ENCODE measurements around the gene NAV2.
"Not testable (repeated sequence)": the region's sequence is repeated elsewhere in the genome, so short reads cannot be mapped to it uniquely, and the experiment has no call there.

The NAV2 gene

DNA sequence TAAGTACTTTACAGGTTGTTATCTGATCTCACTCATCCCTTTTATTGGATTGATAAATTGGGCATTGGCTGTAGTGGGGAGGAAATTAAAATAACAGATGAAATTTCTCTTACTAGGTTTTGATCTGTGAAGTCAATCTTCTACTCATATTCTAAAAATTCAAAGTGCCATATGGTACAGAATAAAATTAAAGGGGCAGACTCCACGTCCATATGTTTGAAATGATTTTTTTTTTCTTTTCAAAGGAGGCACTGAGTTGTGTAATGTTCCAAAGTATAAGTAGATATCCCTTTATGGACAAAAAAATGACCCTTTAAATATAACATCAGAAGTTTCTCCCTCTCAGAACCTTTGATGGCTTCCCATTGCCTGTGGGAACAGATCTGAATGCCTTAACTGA lies 240.3 kb downstream of the NAV2 start:
- DNase-seq (ENCODE audit: low spot score), result no peak

DNA sequence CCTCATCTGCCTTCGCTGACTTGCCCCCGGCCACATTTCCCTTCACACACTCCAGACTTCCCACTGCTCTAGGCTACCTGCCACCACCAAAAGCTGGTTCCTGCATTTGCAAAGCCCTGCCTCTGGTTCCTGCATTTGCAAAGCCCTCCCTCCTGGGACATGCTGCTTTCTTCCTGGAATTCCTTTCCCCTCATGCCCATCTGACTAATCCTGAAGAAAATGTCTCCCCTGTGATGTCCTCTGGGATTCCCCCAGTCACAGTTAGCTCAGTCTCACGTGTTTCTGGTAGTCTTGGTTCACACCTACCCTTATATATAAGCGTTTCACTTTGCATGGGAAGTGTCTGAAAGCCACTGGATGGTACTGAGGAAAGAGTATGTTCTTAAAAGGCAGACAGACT lies 240.7 kb downstream of the NAV2 start:
- no peak for DNase-seq (ENCODE audit: low spot score)

DNA sequence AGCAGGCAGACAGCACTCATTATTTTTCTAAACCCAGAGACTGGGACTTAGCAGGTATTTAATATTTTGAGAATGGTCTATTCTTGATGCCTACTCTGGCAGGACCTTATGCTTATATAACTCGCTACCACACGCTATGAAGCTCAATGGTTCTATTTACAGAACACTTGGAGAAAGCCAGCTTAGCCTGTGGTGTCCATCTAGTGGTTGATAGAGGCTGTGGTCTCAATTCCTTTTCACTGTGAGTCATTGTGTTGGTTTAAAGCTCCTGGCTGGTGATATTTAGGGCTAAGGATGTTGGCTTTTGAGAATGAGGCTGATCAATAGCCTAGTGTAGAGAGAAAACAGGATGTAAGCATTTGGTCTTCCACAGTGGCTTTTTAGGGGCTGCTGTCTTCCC lies 241.3 kb downstream of the NAV2 start:
- DNase-seq (ENCODE audit: low spot score), result no peak

DNA sequence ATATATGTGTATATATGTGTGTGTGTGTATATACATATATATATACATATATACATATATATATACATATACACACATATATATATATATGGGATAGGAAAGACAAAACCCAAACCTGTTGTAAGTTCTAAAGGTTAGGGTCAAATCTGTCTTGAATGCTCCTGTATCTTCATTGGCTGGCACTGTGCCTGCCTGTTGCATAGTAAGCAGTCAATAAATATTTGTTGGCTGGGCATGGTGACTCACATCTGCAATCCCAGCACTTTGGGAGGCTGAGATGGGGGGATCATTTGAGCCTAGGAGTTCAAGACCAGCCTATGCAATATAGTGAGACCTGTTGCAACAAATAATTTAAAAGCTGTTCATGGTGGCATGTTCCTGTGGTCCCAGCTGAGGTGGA lies 242.3 kb downstream of the NAV2 start:
- no peak for DNase-seq (ENCODE audit: low spot score)

DNA sequence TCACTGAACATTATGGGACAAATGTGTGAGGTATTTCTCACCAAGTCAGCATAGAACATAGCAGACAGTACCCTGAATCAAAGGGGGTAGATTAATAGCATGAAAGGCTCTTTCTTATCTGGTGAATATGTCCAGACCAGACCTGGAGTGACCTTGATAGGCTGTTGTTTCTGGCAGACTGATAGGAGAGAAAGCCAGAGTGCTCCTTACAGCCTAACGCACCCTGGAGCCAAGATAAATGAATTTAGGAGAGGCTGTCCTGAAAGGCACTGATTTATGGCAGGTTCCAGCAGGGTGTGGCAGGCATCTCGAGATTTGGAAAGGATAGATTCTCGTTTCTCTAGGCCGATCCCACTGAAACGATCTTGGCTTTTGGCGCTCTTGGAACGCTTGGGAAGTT lies 243.0 kb downstream of the NAV2 start:
- DNase-seq (ENCODE audit: low spot score), result no peak

DNA sequence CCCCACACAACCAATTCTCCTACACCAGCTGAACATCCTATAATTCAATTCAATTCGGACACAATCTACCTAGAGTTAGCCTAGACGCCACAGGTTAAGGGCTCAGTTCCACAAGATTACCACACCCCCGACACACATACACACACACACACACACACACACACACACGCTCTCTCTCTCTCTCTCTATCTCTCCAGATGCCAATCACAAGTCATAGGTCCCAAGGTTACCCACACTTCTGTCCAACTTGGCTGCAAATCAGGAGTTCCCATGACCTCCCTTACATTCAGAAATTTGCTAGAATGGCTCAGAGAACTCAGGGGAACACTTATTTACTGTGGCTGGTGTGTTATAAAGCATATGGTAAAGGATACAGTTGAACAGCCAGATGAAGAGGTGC lies 243.6 kb downstream of the NAV2 start:
- DNase-seq (ENCODE audit: low spot score), result no peak

DNA sequence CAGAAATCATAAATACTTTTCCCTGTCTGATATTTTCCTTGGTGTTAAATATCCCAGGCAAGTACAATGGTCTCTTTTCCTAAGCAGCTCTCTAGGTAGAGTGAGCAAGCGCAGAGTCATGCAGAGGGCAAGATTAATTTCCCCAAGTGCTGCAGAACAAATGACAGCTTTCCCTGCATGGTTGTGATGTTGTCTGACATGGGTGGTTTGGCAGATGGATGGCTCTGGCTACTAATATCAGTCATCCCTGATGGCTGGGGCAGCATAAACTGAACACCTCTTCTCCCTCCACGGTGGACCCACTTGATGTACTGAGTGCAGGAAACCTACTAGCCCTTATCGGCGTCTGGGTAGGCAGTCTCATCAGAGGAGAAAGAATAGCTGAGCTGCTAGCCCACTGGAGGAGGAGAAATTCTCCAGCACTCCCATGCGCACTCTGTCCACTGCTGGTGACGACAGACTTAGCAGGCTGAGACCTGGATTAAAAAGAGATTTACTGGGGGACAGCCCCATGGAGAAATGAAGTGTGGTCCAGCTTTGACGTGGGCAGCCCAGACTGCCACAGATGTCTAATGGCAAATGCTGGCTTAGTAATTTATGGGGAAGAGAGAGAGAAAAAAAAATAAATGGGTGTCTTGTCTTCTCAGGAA lies 244.8 kb downstream of the NAV2 start:
- DNase-seq (ENCODE audit: low spot score), result no peak

DNA sequence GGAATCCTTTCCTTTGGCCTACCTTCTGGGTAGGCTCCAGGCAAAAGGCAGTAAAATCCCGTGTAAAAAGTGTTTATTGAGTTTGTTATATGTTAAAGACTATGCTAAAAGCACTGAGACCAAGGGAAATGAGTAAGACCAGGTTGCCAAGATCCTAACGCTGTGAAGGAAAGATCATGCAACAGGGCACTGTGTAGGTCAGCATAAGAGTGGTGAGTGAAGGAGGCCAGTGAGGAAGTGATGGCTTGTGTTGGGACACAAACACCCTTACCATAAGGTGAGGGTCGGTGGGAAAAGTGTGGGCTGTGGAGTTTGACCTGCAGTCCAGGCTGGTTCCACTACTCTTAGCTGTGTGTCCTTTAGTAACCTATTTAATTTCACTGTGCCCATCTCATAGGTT lies 245.6 kb downstream of the NAV2 start:
- no peak for DNase-seq (ENCODE audit: low spot score)

DNA sequence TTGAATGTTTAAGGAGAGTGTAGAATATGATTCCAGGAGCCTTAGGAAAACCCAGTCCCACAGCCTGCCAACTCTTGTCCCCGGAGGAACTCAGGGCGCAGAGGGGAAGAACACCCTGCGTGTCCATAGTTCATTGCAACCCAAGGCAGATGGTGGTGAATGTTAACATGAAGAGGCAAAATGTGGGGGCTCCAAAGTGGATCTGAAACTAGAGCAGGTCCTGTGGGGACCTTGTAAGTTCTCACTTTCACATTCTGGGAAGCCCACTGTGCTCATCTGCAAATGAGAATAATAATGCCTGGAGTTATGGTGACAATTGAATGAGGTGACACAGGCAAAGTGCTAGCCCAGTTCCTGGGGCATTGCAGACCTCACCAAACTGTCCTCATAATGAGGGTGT lies 246.6 kb downstream of the NAV2 start:
- no peak for DNase-seq (ENCODE audit: low spot score)

DNA sequence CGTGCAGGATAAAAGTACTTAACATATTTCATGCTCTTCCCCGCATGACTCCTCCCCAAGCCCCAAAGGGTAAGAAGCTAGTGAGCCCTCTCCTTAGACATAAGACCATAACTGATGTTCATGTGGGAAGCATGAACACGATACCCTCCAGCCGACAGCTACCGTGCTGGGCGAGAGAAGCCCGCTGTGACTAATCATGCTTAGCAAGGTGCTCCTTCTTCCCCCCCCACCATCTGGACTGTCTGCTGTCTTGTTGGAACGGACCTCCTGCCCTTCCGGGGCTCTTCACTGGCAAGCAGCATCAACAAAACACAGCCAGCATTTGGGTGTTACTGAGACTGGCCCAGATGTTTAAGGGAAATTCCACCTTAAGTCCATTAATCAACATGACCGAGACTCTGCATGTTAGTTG lies 247.0 kb downstream of the NAV2 start:
- no peak for DNase-seq (ENCODE audit: low spot score)

DNA sequence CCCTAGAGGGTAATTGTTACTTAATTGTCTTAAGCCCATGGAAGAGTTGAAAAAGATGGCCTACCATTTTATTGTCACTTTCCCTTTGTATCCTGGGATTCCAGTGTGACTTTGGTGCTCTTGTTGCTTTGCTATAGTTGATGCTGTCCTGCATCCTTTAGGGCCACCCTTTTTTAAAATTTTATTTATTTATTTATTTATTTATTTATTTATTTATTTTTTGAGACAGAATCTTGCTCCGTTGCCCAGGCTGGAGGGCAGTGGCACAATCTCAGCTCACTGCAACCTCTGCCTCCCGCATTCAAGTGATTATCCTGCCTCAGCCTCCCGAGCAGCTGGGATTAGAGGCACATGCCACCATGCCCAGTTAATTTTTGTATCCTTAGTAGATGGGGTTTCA lies 247.8 kb downstream of the NAV2 start:
- DNase-seq (ENCODE audit: low spot score), result not testable (repeated sequence)

DNA sequence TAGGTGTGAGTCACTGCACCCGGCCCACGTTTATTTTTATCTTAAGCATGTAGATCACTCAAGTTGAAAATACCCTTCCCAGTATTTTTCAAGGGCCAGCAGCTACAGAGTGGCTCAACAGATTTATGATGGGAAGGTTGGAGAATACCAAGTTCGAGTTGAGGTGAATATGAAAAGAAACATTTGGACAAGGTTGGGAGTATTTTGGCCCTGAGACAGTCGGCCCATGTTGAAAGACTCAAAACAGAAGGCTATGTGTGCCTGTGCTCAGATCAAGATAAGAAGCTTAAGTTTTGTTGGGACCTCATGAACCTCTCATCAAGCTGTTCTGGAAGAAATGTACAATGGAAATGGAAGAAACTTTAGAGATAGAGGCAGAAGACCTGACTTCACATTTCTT lies 248.6 kb downstream of the NAV2 start:
- no peak for DNase-seq (ENCODE audit: low spot score)

DNA sequence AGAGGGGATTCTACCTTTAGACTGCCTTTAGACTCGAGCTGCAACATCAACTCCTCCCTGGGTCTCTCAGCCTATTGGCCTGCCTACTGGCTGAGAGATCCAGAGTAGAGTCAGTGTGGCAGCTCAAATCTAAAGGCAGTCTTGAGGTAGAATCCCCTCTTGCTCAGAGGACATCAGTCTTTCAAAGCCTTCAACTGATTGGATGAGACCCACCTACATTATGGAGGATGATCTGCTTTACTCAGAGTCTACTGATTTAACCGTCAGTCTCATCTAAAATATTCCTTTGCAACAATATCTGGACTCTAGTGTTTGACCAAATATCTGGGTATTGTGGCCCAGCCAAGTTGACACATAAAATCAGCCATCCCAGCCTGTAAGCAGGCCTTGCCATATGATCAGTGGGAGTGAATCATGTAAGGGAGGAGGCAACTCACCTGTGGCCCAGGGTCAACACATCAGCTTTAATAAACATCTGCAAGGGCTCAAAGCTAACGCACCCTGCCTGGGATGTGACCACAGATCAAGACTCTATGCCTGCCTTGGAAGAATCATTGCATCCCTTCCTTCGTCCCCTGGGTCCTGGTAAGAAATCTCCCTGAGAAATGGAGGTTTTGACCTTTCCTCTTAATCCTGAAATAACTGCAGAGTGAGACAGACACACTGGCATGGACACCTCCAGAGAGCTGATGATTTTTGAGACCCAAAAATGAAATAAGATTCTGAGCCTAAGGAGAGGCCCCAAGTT lies 249.6 kb downstream of the NAV2 start:
- DNase-seq (ENCODE audit: low spot score), result no peak

DNA sequence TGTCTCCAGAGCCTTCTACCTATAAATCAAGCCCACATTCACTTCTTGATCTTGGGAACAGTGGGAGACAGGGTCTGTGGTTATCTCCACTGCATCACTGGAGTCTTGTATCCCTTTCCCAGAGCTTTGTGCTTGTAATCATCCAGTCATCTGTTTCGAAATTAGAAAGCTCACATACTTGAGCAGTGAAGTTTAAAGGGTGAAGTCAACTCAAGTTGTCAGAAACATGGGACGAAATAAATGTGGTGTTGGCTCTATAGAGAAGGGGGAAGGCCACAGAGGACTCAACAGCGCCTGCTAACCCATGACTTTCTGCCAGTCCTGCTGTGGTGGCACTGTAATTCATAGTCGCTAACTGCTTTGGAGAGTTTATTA lies 250.2 kb downstream of the NAV2 start:
- DNase-seq (ENCODE audit: low spot score), result no peak

DNA sequence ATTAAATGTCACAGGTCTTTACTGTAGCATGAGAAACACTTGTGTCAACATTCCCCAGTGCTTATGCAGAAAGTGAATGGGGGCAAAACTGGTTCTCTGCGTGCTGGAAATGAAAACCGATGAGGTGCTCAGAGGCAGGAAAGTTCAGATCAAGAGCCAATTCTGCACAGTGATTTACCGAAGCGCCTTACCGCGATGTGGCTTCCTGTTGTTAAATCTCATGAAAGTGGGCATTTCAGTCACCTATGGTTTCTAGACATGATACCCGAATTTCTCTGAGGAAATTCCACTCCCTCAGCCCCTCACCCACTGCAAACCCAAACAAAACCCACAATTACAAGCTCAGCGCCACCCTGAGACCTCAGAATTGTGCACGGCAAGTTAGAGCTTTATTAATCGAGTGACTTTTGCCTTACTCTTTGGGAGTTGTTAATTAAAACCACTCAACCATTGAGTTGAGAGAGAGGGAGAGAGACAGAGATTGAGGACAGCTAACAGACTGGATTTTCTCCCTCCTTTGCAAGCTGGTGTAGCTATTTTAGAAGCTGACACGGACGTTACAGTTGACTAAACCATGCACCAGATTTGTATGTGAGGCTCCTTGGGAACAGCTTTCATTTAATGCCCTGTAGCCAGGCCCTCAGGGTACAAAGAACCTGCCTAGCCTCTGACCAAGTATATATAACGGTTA lies 251.2 kb downstream of the NAV2 start:
- DNase-seq (ENCODE audit: low spot score), result no peak

DNA sequence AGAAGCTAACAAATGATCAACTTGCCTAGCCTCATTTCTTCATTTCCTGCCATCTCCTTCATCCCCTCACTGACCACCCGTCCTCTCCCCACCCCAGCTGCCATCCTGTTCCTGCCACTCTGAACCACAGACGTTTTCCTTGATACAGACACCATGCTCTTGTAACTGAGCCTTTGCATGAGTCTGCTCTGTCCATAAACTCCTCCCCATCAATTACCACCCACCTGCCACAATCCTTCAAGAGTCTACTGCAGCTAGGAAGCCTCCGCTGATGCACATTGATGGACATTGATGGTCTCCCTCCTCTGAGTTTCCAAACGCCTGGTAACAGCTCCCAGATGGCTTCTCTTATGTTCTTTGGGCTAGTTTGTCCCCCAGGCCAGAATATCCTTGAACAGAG lies 253.8 kb downstream of the NAV2 start:
- no peak for DNase-seq (ENCODE audit: low spot score)

DNA sequence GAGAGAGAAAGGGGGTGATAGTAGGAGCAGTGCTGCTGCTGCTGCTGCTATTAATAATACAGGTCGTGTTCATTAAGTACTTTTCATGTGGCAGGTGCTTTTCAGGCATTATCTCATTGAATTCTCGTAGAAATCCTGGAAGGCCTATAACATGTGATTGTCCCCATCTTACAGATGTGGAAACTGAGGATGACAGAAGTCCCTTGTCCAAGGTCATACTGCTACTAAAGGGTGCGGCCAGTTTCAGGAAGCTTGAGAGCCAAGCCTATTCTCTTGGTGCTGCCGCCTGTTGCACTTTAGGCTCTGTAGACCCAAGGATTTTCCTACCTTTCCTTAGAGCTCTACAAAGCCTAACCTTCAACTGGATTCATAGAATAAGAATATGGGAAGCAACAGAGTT lies 254.3 kb downstream of the NAV2 start:
- DNase-seq (ENCODE audit: low spot score), result no peak

DNA sequence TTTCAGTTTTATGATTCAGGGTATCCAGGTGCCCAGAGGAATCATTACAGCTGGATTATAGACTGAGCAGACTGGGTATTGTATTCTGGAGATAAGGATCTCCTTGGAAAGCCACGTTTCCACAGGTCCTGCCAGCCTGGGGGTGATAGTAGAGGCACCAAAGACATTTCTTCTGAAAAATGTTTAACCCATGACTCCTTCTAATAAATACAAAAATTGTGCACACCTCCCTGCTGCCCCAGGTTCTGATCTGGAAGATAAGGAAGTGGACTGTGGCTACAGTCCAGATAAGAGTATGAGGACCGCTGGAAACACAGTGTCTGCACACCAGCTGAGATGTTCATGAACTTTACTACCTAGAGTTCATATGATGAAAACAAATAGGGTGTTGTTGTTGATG lies 255.2 kb downstream of the NAV2 start:
- DNase-seq (ENCODE audit: low spot score), result no peak

DNA sequence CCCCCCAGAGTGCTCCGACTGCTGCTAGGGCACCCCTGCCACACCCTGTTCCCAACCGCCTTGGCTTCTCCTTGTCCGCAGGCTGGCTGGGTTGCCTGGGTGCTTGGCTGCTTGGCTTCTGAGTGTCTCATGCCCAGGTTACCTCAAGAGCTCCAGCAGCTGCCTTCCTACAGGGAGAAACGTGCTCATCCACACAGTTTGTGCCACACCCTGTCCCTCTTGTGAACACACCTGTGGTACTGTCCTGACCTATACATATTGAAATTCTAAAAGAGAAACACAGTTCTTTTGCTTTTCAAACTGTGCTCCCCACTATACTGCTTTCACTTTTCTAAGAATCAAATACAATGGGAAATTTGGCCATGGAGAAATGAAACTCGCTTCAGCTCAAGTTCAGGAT lies 256.2 kb downstream of the NAV2 start:
- no peak for DNase-seq (ENCODE audit: low spot score)

DNA sequence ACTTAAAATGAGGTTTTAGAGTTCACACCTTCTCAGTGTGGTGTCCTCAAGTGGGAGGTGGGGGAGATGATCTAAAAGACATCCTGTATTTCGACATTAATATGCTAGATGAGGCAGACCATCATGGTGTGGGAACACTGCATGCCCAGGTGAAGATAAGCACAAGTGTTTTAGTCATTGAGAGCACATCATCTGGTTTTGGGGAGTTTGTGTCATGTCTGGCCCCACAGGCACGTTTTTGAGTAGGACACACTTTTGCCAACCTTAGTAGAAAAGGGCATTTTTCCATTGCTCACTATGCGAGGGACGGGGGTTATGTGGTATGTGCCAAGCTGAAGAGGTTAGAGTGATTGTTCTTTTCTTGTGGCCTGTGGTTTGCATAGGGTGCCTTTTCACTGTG lies 258.3 kb downstream of the NAV2 start:
- no peak for DNase-seq (ENCODE audit: low spot score)

DNA sequence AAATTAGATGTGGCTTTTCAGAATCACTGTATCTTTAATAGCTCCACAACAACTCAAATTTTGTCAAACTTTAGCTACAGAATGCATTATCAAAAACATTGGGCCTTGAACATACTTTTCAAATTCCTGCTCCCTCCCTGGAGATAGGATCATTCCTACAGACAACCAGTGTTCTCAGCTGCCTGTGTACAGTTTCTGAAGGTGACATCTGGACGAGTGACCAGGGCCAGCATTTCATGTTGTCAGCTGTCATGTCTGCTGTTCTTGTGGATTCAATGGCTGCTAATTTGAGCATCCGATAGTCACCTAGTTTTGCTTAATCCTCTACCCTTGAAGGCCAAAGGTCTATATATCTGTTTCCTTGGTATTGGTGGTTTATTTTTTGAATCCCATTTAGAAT lies 259.5 kb downstream of the NAV2 start:
- no peak for DNase-seq (ENCODE audit: low spot score)

DNA sequence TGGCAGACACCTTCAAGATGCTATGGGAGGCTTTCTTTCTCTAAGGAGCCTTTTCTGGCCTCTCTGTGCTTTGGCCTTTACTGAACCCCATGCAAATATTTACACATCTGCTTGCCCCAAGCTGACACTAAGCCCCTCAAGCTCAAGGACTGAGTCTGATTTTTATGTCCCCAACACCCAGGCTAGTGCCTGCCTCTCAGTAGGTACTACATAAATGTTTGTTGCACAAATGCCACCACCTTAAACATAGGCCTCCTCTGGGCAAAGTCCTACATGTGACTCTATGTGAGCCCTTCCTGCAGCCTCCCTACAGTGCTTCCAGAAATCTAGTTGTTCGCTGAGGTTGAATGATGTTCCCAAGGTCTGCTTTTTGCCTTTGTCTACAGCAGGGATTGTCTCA lies 260.0 kb downstream of the NAV2 start:
- no peak for DNase-seq (ENCODE audit: low spot score)

DNA sequence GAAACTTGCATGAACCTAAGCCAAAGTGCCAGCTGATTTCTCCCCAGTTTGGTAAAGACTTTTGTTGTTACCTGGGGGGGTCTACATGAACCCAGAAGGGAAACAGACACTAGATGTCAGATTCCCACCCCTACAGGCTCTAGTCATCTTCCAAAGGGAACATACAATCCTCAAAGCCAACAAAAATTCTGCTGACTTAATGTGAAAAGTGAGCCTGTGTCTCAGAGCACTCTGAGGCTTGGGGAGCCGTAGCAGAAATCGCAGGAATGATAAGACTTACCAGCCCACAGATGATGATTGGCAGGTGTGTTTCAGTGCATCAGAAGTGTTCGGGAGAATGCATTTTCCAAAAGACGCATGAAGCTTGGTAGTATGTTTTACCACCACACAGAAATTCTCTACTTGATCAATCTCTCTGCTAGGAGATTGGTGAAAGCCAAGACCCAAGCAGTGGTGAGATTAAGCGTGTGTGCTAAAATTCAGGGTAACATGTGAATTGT lies 260.5 kb downstream of the NAV2 start:
- DNase-seq (ENCODE audit: low spot score), result no peak
